HG03045 (cell line): ENCODE results near the gene FAM83G.

ENCODE experiments used
- ATAC-seq: cut with Tn5 transposase; IDR thresholded peaks from one replicate; pipeline ENCODE4 v1.9.1; 2021; ENCODE audit warnings: mild to moderate bottlenecking, moderate library complexity; ENCODE audit not compliant: unreplicated experiment

Gene FAM83G

DNA sequence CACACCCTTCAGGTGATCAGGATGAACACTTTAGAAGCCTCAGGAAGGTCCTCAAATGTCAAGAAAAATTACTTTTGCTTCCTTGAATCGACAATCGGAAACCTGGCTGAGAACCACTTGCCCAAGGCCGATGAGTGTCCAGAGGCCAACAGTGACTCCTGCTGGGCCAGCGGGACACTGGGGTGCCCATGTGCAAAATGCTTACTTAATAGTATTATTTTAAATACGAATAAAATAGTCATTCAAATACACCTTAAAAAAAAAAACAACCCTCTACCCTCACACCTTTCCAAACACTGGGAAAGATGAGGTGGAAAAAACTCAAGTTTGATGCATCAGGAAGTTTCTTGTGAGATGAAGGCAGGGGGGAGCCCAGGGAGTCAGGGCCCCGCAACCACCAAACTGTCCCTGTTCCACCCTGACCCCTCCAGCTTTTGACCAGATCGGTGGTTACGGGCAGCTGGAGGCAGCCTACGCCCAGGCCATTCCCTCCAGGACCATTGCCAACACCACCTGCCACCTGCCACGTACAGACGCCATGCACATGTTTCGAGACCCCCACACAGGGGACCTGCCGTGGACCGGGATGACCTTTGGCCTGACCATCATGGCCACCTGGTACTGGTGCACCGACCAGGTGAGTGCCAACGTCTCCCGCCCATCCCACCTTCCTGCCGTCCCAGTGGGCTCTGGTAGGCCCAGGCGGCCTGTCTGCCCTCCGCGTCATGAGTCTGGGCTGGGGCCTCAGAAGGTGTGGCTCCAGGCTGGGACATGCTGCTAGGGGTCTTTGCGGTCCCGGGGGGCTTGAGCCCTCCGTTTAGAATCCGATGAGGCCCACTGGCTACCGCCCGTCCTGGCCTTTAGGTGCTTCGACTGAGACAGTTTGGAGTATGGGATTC, 33.7 kb downstream of the FAM83G start:
- ATAC-seq = no peak

DNA sequence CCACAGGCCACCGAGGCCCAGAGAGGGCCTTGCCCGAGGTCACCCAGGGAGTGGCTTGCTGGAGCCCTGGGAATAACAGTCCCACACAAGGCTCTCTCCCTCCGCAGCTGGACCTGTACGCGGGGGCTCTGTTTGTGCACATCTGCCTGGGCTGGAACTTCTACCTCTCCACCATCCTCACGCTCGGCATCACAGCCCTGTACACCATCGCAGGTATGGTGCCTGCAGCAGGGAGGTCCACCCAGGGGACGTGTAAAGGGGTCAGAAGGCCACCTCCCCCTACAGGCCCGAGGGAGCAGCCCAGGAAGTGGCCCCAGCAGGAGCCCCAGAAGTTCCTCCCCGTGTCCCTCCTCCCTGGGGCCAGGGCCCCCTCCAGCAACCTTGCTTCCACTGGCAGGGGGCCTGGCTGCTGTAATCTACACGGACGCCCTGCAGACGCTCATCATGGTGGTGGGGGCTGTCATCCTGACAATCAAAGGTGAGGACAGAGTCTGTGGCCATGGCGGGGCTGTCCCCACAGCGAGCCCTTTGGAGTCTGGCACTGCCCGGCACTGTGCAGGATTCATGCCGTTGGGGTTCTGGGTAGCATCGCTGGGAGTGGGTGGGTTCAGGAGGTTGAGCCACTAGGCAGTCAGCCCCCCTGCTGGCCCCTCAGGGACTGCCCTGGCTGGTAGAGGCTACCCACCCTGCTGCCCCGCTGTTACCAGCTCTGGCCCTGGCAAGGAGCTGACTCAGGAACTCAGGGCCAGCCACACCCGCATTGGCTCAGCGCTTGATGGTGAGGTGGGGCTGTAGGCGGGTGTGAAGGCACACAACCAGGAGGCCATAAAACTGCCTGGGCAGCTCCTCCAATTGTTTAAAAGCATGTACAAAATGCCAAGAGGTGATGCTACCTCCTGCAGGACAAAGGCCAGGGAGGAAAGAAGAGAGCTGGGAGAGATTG, 35.3 kb downstream of the FAM83G start:
- ATAC-seq = no peak

DNA sequence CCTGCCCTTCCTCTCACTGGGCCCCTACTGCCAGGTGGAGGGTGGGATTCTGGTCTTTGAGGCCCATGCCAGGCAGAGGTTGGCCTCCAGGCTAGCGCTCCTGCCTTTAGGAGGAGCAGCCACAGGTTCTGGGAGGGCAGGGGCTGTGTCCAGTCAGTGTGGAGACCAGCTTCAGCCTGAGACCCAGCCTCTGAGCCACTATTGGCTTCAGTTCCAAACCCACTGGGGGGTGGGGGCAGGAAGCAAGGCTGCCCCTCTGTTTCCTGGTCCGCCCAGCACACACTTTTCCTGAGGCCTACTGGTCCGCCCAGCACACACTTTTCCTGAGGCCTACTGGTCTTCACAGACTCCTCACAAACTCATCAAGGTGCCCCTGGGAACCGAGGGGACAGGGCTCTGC, 36.2 kb downstream of the FAM83G start:
- no peak for ATAC-seq

DNA sequence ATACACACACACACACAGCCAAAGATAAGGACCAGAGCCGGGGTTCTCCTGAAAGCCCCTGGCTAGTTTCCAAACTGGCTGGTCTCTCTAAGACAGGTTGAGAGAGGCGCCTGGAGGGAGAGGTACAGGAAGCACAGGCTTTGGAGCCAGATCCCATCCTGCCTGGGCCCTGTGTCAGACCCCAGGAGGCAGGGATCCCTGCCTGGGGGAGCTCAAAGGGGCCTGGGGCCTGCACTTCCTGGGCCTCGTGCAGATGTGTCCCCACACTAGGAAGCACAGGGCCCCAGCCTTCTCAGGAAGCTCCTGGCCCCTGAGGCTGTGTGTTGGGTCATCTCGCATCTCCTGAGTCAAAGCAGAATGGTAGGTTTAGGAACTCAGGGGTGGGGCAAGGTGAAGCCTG, 36.6 kb downstream of the FAM83G start:
- ATAC-seq = no peak

DNA sequence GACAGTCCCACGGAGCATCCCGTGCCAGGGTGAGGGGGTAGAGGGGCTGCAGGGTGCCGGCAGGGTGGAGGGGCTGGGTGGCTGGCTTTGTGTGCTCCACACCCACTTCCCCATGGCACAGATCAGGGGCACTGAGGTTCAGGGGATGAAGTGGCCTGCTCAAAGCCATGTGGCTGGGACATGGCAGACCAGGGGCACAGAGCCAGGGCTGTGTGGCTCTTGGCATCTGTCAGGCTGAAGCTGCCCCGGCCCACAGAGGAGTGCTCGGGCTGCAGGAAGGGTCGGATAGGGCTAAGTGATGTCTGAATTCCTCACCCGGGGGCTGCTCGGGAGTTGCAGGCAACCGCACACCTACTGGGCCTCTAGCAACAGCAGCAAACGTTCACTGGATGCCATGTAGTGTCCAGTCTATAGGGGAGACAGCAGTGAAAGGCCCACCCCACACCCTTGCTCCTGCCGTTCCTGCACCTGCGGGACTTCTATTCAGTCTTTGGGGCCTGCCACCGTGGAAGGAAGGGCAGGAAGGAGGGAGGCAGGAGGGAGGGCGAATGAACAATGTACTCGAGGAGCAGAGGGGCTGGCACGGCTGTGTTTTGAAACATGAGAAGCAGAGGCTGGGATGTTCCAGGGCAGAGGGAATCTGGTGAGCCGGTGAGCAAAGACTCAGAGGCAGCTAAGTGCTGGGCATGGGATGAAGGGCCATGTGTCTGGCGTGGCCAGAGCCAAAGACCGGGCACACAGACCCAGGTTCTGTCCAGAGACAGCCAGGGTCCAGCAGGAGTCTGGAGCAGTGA, 37.5 kb downstream of the FAM83G start:
- ATAC-seq = no peak

DNA sequence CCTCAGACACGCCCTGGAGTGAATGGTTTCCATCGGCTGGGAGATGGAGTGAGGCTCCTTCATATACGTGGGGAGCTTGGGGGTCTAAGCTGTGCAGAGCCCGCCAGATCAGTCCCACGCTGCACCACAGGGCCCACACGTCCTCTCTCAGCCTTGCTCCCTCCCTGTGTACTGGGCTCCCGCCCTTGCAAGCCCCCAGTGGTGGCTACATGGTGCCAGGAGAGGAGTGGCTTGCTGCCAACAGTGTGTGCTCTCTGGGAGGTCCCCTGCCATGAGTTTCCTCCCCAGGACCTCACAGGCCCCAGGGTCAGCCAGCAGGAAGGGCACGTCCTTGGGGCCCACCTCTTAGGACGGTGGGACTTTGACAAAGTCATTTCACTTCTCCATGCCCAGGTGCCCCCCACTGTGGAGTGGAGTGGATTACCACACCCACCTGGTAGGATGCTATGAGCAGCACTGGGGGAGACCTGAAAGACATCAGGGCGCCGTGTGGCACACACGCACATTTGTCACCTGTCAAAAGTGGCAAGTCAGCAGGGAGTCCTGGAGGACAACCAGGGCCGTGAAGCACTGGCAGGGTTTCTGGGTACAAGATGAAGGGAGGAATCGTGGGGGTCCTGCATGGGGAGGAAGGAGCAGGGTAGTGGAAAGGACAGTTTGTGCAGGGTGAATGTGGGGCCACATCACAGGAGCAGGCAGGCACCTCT, 38.9 kb downstream of the FAM83G start:
- no peak for ATAC-seq

DNA sequence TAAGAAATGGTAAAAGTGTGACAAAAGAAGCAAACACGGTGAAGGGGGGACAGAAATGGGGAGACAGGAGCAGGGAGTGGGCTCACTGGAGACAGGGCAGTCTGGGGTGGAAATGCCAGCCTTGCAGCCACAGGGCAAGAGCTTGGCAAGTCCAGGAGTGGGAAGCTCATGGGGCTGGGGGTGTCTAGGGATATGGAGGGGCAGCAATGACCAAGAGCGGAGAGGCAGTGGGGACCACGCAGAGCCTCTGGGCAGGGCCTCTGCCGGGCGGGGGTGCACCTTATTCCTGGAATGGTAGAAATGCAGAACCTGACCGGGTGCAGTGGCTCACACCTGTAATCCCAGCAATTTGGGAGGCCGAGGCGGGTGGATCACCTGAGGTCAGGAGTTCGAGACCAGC, 40.0 kb downstream of the FAM83G start:
- ATAC-seq = no peak

DNA sequence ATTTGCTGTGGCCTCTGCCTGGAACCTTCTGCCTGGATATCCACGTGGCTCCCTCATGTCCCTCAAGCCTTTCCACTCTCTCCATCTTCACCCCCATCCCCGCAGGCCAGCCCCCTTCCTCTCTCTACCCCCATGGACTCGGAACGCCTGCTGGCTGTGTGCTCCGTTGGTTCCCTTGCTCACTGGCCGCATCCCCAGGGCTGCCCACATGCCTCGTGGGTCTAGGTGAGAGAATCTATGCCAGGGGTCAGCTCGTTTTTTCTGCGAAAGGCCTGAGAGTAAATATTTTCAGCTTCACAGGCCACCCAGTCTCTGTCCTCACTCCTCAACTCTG, 40.6 kb downstream of the FAM83G start:
- no peak for ATAC-seq

DNA sequence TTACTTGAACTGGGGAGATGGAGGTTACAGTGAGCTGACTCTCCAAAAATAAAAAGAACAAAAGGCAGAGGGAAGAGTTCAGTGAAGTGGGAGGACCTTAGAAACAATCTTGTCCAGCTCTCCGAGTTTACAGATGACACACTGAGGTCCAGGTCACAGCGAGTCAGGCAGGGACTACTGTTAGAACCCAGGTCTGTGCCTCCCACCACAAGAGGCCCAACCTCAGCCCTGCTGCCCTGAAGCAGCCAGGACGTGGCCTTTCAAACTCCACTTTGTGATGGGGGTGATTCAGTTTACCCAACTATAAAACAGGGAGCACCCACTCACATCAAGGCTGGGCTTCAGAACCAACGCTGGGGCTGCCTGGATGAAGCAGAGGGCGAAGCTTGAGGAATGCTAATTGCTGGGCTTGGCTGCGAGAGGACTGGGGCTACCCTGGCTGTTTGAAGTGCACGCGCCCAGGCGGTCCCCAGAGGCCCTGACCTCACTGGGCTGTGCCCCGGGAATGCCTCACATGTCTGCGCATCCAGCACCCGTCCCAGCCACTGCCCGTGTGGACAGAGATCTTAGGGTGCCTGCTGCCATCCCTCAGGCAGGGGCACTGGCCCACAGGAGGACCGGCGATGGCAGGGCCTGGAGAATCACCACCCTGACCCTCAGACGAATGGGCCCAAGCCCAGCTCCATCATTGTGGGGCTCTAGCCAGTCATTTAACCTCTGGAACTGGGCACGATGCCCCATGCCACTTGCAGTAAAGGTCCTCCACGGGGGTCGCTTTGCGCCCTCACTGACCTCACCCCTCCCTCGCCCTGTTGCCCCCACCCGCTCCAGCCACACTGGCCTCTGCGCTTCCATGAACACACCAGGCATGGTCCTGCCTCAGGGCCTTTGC, 41.2 kb downstream of the FAM83G start:
- no peak for ATAC-seq

DNA sequence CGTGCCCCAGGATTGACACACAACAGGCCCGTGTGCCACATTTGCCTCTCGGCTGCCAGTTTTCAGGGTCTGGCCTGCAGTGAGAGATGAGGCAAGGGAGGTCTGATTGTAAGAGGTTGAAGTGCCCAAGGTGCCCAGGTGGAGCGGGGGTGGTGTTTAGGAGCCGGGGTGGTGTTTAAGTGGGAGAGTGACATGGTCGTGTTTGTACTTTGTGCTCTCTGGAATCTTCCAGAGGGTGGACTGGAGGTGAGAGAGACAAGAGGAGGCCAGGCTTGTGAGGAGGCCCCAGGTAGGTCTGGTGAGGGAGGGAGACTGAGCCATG, 42.1 kb downstream of the FAM83G start:
- no peak for ATAC-seq

DNA sequence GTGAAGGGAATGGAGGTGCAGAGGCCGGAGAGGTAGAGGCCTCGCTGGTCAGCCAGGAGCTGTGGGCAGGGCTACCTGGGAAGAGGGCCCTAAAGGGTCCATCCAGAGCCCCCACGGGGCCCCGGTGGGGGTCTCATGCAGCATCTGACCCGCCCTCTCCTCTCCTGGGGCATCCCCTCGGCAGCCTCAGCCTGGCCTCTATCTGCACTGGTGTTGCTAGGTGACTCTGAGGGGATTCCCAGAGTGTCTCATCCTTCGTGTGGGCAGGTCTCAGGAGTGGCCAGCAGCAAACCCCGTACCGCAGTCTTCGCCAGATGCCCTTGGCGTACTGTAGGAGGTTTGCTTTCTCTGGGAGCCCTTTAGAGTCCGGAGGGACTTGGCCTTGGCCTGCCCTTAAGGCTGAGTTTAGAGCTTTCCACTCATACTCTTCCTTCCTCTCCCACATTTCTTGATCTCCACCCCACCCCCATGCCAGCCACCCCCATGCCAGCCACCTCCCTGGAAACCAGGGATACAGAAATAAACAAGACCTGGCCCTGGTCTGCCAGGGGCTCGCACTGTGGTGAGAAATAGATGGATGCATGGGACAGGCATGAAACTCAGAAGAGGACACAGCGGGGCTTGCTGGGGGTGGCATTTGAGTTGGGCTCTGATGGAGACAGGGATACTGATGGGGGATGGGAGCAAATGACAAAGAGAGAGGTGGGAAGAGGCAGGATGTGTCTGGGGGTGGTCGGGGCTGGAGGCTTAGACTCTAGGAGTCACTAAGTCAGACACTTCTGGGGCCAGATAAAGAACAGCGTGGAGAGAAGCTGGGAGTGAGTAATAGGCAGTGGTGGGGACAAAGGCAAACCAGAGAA, 42.7 kb downstream of the FAM83G start:
- no peak for ATAC-seq

DNA sequence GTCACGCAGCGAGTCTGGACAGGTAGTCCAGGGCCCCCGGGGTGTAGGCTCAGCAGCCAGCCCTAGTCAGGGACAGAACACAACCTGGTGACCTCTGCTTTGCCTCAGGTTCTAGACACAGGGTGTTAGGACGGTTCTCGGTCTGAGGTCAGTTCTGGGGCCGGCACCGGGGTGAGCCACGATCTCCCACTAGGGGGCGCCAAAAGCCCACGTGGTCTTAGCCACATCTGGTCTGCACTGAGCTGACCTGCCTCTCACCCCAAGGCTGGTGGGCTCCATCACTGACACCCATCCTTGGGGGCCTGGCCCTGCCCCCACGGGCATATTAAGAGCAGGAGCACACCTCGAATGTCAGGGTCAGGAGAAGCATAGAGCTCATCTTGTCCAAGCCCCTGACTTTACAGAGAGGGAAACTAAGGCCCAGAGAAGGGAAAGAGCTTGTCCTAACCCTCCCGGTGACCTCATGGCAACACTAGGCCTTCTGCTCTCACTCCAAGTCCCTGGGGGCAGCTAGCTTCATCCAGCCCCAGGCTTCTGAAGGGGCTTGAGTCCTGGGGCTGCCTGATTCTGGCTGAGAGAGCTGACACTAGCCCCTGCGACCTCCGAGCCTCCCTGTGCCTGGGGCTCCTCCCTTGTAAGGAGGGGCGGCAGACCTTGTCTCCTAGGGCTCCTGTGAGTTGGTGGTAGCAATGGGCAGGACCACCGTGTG, 43.6 kb downstream of the FAM83G start:
- ATAC-seq = peak; percentile 78

DNA sequence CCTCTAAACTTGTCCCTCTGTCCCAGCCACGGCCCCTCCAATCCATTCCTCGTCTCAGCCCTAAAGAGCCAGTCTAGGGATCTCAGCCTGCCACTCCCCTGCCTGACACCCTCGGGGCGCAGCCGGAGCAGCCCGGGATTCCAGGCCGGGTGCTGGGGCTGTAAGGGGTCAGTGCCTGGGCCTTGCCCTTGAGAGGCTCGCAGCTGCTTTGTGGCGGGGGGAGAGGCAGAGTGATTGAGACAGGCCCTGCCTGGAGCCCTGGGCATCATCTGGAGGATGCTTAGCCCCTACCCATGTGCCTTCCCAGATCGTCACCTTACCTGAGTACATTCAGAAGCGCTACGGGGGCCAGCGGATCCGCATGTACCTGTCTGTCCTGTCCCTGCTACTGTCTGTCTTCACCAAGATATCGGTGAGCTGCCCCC, 44.3 kb downstream of the FAM83G start:
- no peak for ATAC-seq

DNA sequence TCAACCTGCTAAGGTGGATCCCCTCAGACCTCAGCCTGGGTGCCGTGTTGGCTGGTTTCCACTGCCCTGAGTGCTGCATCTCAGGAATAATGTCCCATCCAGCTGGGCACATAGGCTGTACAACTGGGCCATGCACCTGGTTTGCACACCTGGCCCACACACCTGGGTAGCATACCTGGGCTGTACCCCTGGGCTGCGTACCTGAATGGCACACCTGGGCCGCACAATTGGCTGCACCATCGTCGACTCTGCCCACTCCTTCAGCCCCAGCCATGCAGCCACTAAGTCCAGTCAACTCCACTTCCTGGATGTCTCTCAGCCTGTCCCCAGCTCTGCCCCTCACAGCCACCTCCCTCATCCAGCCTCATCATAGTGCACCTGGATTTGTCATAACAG, 44.7 kb downstream of the FAM83G start:
- no peak for ATAC-seq

DNA sequence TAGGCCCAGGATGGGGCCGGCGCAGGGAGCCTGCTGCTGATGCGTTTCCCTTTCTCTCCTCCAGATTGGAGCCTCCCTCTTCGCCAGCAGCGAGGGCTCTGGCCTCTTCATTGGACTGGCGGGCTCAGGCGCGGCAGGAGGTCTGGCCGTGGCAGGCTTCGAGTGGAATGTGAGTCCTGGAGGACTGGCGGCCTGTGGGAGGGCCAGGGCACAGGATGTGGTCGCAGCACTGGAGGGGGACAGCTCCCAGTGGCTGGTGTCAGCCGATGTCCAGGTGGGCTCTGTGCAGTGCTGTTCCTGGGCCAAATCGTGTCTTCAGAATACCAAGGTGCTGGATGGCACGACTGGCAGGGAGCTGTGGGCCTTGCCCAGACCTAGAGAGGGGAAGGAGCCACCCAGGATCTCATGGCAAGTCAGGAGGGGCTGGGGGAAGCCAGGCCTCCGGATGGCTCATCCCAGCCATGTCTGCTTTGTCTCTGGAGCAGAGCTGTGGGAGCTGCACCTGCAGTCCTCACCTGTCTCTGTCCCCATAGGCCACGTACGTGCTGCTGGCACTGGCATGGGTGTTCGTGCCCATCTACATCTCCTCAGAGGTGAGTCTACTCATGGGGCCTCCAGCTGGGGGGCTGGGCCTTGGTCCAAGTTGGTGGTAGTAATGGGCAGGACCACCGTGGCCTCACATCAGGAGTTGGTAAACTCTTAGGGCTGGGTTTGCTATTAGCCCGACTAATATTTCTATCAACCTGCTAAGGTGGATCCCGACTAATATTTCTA, 45.3 kb downstream of the FAM83G start:
- ATAC-seq = no peak

DNA sequence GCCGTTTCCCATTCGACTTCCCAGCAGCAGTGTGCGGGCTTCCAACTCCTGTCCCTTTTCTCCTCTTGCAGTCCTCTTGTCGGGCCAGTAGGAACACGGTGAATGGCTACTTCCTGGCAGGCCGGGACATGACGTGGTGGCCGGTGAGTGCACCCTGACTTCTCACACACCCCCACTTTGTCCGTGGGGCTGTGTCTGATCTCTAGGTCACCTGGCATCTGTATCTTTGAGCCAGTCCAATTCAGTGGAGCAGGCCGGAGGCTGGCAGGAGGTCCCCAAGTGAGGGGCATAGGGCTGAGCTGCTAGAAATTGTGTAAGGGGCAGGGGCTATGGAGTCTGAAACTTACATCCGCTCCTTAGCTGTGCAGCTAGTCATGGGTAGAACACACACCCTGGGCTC, 46.0 kb downstream of the FAM83G start:
- no peak for ATAC-seq

DNA sequence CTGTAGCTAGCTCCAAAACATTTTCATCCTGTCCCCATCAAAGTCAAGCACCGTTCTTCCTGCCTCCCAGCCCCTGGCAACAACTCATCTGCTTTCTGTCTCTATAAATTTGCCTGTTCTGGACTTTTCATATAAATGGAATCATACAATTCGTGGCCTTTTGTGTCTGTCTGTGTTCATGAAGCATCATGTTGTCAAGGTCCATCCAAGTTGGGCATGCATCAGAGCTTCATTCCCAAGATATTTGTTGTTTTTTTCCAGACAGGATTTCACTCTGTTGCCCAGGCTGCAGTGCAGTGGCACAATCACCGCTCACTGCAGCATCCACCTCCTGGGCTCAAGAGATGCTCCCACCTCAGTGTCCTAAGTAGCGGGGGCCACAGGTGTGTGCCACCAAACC, 46.7 kb downstream of the FAM83G start:
- no peak for ATAC-seq
